ENCODE measurements around the gene NRBP1. TPM values are rescaled to one million over a fixed set of nuclear protein-coding genes. Genes with fewer than 3 reads are reported as not detected.

The NRBP1 gene
- total and polyA plus RNA-seq, 9 of the 15 experiments (the other 6 are each of a cell fraction or from before 2014, with no cell fraction given) = 2.9 to 84.5 (median 36.9) TPM

DNA sequence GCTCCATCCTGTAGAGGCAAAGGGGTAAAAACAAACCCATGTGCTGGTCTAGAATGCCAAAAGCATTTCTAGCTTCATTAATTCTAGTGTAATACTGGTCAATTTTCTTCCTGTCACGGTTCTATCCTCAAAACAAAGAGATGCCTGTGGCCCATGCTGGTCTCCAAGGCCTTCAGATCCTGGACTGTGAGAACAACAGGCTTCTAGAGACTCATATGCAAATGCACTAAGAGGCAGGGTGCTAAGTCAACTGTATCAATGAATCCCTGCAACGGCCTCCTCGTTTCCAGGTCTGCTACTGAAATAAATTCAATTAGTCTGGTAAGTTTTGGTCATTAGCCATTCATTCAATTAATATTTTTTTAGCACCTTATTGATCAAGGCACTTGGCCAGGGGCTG, 57.1 kb downstream of the NRBP1 start:
- Histone ChIP-seq H3K36me3 (ENCODE audit: control insufficient read depth, insufficient read depth, low read length) (peaks cover 9% of the 10 kb centered on the region; the same call in 2 of the 3 replicates), H4K20me1 (replicated peaks; ENCODE audit: control insufficient read depth, insufficient read depth, low read length) (no peaks in the 10 kb centered on the region)

More for the DNA sequence above, 57.1 kb downstream of the NRBP1 start:
- Histone ChIP-seq H3K9me3 (replicated peaks; ENCODE audit: control insufficient read depth, insufficient read depth, low read depth, low read length) (no peaks in the 10 kb centered on the region), H3K9me1 (ENCODE audit: control insufficient read depth, insufficient read depth, low read length) (no peaks in the 10 kb centered on the region), H3K4me1 (replicated peaks in 1 of 2; ENCODE audit: control insufficient read depth in 2 of 2, insufficient read depth in 2 of 2, low read length in 2 of 2) (peaks cover 0 to 6% of the 10 kb centered on the region in 2 experiments; a peak in 3 of 5 replicates), H3K4me2 (ENCODE audit: insufficient read depth, low read length) (no peak overlapping the region), H3K27ac (ENCODE audit: extremely low read depth, low read depth, low read length) (no peak overlapping the region), H3K9ac (ENCODE audit: insufficient read depth in 1 of 2, low read depth in 2 of 2, low read length in 2 of 2) (no peak overlapping the region), H3K27me3 (ENCODE audit: control insufficient read depth in 2 of 2, insufficient read depth in 2 of 2, low read length in 2 of 2) (no peaks in the 10 kb centered on the region), H3K4me3 (no peak overlapping the region), H3K79me2 (ENCODE audit: control insufficient read depth, insufficient read depth, low read length) (peaks cover 6% of the 10 kb centered on the region; the same call in 2 of the 3 replicates), H2AFZ (ENCODE audit: low read depth, low read length) (no peak overlapping the region)
- no TSS peak for BruUV-seq (replicated peaks)
- WGBS (ENCODE audit: insufficient coverage, low coverage, missing lambda C conversion rate) = 17% methylated on average over 3 of the region's 3 CpGs
- ATAC-seq (no peak), DNase-seq (ENCODE audit: extremely low read depth in 1 of 4, low spot score in 3 of 4) (no peak), FAIRE-seq (no peak)
- intact Hi-C loops (cut with micrococcal nuclease) = loop anchor here (5.0 to 10.0 kb wide), 2 partner anchors 58 to 139 kb away; partner anchors contain the start of genes CCDC121, GPN1 and NRBP1
- POLR2A ChIA-PET = no interaction called here
- TF ChIP-seq LEF1 (IDR thresholded peaks at IDR 0.05) = no peak
- no peak for TF ChIP-seq SRSF1 (IDR thresholded peaks at IDR 0.05; ENCODE audit: low read depth, low read length)
- TF ChIP-seq, protein P1, sequence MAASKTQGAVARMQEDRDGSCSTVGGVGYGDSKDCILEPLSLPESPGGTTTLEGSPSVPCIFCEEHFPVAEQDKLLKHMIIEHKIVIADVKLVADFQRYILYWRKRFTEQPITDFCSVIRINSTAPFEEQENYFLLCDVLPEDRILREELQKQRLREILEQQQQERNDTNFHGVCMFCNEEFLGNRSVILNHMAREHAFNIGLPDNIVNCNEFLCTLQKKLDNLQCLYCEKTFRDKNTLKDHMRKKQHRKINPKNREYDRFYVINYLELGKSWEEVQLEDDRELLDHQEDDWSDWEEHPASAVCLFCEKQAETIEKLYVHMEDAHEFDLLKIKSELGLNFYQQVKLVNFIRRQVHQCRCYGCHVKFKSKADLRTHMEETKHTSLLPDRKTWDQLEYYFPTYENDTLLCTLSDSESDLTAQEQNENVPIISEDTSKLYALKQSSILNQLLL (CRISPR knock-in tag; IDR thresholded peaks at IDR 0.05; ENCODE audit: borderline replicate concordance) = no peak
- TF ChIP-seq CBX3 (IDR thresholded peaks at IDR 0.05; ENCODE audit: borderline replicate concordance in 1 of 2, low read length in 2 of 2) = no peak
- TF ChIP-seq POLR2H (tag; IDR thresholded peaks at IDR 0.05; ENCODE audit: low read depth) = no peak
- no peak for TF ChIP-seq ELF2 (CRISPR knock-in tag; IDR thresholded peaks at IDR 0.05)
- TF ChIP-seq, protein P2, sequence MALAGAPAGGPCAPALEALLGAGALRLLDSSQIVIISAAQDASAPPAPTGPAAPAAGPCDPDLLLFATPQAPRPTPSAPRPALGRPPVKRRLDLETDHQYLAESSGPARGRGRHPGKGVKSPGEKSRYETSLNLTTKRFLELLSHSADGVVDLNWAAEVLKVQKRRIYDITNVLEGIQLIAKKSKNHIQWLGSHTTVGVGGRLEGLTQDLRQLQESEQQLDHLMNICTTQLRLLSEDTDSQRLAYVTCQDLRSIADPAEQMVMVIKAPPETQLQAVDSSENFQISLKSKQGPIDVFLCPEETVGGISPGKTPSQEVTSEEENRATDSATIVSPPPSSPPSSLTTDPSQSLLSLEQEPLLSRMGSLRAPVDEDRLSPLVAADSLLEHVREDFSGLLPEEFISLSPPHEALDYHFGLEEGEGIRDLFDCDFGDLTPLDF (CRISPR knock-in tag; IDR thresholded peaks at IDR 0.05) = no peak
- no peak for TF ChIP-seq ZNF175 (CRISPR knock-in tag; IDR thresholded peaks at IDR 0.05; ENCODE audit: low read depth)
- TF ChIP-seq TAL1 (IDR thresholded peaks at IDR 0.05) = no peak
- TF ChIP-seq PTRF (tag; IDR thresholded peaks at IDR 0.05) = no peak
- no peak for TF ChIP-seq PHF21A (IDR thresholded peaks at IDR 0.05; ENCODE audit: borderline replicate concordance, low read depth)
- TF ChIP-seq ELF4 (CRISPR knock-in tag; IDR thresholded peaks at IDR 0.05) = no peak
- TF ChIP-seq, protein P3, sequence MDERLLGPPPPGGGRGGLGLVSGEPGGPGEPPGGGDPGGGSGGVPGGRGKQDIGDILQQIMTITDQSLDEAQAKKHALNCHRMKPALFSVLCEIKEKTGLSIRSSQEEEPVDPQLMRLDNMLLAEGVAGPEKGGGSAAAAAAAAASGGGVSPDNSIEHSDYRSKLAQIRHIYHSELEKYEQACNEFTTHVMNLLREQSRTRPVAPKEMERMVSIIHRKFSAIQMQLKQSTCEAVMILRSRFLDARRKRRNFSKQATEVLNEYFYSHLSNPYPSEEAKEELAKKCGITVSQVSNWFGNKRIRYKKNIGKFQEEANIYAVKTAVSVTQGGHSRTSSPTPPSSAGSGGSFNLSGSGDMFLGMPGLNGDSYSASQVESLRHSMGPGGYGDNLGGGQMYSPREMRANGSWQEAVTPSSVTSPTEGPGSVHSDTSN (CRISPR knock-in tag; IDR thresholded peaks at IDR 0.05; ENCODE audit: low read depth) = no peak
- TF ChIP-seq, protein P3 (tag; conservative IDR thresholded peaks at IDR 0.05; ENCODE audit: low read depth) = no peak
- in situ Hi-C loops (cut with MboI) = no loop called here
- CTCF ChIA-PET (ENCODE audit: low intra/inter-chr PET ratio) = no interaction called here

Measured in K562 (cell line).